Measurements from ENCODE around the gene GID8. TPM values are rescaled to one million over a fixed set of nuclear protein-coding genes. Genes with fewer than 3 reads are reported as not detected.

GID8 gene
- total and polyA plus RNA-seq, 2 of the 4 experiments (the other 2 are of a cell fraction): 21.5 to 33.9 TPM

GRCh38 chr20:62893700-62894099 lies 44.2 kb upstream of the GID8 start:
- no peak overlapping the region for H2BK20ac ChIP-seq (ENCODE audit: low read depth, low read length)
- no peak overlapping the region for H3K18ac ChIP-seq (ENCODE audit: low read depth, low read length)
- no peak overlapping the region for H2BK120ac ChIP-seq (ENCODE audit: low read depth, low read length)
- peaks cover 67% of the 10 kb centered on the region for H3K36me3 ChIP-seq (ENCODE audit: control insufficient read depth, insufficient read depth, low read length)
- H4K20me1 ChIP-seq (ENCODE audit: insufficient read depth, low read length): no peaks in the 10 kb centered on the region
- H4K91ac ChIP-seq (ENCODE audit: insufficient read depth, low read depth, low read length): no peak overlapping the region
- intact Hi-C loops (cut with micrococcal nuclease): no loop called here
- dilution Hi-C loops (cut with HindIII; ENCODE audit: low sequenced_read_pairs, unreplicated experiment): no loop called here
- no peak overlapping the region for H3K14ac ChIP-seq (replicated peaks; ENCODE audit: low read depth, low read length)
- WGBS, 2 experiments (ENCODE audit: extremely low coverage in 2 of 2, insufficient read length in 1 of 2): 94% methylated on average over 14 of the region's 14 CpGs; no CpG with 5 or more reads in 1 of the 2 experiments
- ATAC-seq (ENCODE audit: low read depth) (no peak), DNase-seq (no peak)
- no peak overlapping the region for H2BK5ac ChIP-seq (ENCODE audit: low read depth, low read length, poor library complexity, severe bottlenecking)
- H3K9me3 ChIP-seq (ENCODE audit: control insufficient read depth, insufficient read depth, low read length): no peaks in the 10 kb centered on the region
- H2AK5ac ChIP-seq (ENCODE audit: low read depth, low read length): no peak overlapping the region
- peaks cover 11 to 56% of the 10 kb centered on the region in 2 experiments for H3K79me1 ChIP-seq (ENCODE audit: low read depth in 1 of 2, low read length in 2 of 2)
- no peak overlapping the region for H3K27ac ChIP-seq (ENCODE audit: insufficient read depth, low read length)
- H3K9ac ChIP-seq (ENCODE audit: low read depth, low read length): no peak overlapping the region
- ChIA-PET POLR2A (ENCODE audit: unreplicated experiment) (no interaction called here), CTCF (no interaction called here)
- no peak overlapping the region for H3K4me2 ChIP-seq (ENCODE audit: low read depth, low read length)
- H3K4me3 ChIP-seq (ENCODE audit: insufficient read depth, low read depth, low read length): no peak overlapping the region
- no peak overlapping the region for H3K23ac ChIP-seq (ENCODE audit: low read depth, low read length)
- no peak overlapping the region for H2BK15ac ChIP-seq (ENCODE audit: low read depth, low read length)
- H3K56ac ChIP-seq (ENCODE audit: extremely low read depth, insufficient read depth, low read length): no peak overlapping the region
- in situ Hi-C loops (cut with MboI; ENCODE audit: low sequenced_read_pairs): no loop called here
- no peak overlapping the region for H4K8ac ChIP-seq (ENCODE audit: low read depth in 2 of 2, low read length in 2 of 2)
- H4K5ac ChIP-seq (ENCODE audit: low read depth, low read length): no peak overlapping the region
- no peak overlapping the region for H3K4ac ChIP-seq (ENCODE audit: low read depth, low read length)
- H3K27me3 ChIP-seq (ENCODE audit: control insufficient read depth, insufficient read depth, low read length): no peaks in the 10 kb centered on the region
- H2AFZ ChIP-seq (replicated peaks; ENCODE audit: low read length, poor library complexity): no peak overlapping the region
- no peaks in the 10 kb centered on the region for H3K4me1 ChIP-seq (ENCODE audit: control insufficient read depth, insufficient read depth, low read length)
- H3K9me1 ChIP-seq (ENCODE audit: insufficient read depth, low read length): no peaks in the 10 kb centered on the region
- TF ChIP-seq RCOR1 (IDR thresholded peaks at IDR 0.05; ENCODE audit: insufficient replicate concordance, low read length): no peak
- 0 out of 2 replicates have a peak, but pooled peaks have one; percentile 7 for TF ChIP-seq CTCF (conservative IDR thresholded peaks at IDR 0.05; ENCODE audit: low read depth, low read length)
- no peak overlapping the region for H2AK9ac ChIP-seq (replicated peaks; ENCODE audit: low read depth, low read length, poor library complexity)
- BruUV-seq (replicated peaks): TSS peak; percentile 56

Measured in IMR-90 (cell line).